ENCODE measurements around the gene FNDC8.
"Not testable (repeated sequence)": the region's sequence is repeated elsewhere in the genome, so short reads cannot be mapped to it uniquely, and the experiment has no call there.

Gene FNDC8

GRCh38 chr17:35099908-35100307, 21.5 kb upstream of the FNDC8 start:
- no peak for TF ChIP-seq POLR2A (IDR thresholded peaks at IDR 0.05; ENCODE audit: low read depth, low read length)
- no peak for TF ChIP-seq TAF1 (IDR thresholded peaks at IDR 0.05; ENCODE audit: borderline replicate concordance, low read depth, low read length)
- TF ChIP-seq POLR2AphosphoS5 (IDR thresholded peaks at IDR 0.05; ENCODE audit: low read depth, low read length): no peak
- DNase-seq (ENCODE audit: insufficient read length) (no peak), FAIRE-seq (no peak)

- FAIRE-seq: no peak
- DNase-seq (ENCODE audit: insufficient read length): no peak
- no peak for TF ChIP-seq POLR2AphosphoS5 (IDR thresholded peaks at IDR 0.05; ENCODE audit: low read depth, low read length)
- no peak for TF ChIP-seq POLR2A (IDR thresholded peaks at IDR 0.05; ENCODE audit: low read depth, low read length)
- no peak for TF ChIP-seq TAF1 (IDR thresholded peaks at IDR 0.05; ENCODE audit: borderline replicate concordance, low read depth, low read length)
Measured at GRCh38 chr17:35101036-35101435, 20.4 kb upstream of the FNDC8 start.

- no peak for FAIRE-seq
- TF ChIP-seq POLR2AphosphoS5 (IDR thresholded peaks at IDR 0.05; ENCODE audit: low read depth, low read length): no peak
- no peak for TF ChIP-seq TAF1 (IDR thresholded peaks at IDR 0.05; ENCODE audit: borderline replicate concordance, low read depth, low read length)
- no peak for TF ChIP-seq POLR2A (IDR thresholded peaks at IDR 0.05; ENCODE audit: low read depth, low read length)
- no peak for DNase-seq (ENCODE audit: insufficient read length)
Measured at GRCh38 chr17:35101725-35102124, 19.7 kb upstream of the FNDC8 start.

- FAIRE-seq (no peak), DNase-seq (ENCODE audit: insufficient read length) (no peak)
- TF ChIP-seq POLR2A (IDR thresholded peaks at IDR 0.05; ENCODE audit: low read depth, low read length): no peak
- TF ChIP-seq TAF1 (IDR thresholded peaks at IDR 0.05; ENCODE audit: borderline replicate concordance, low read depth, low read length): no peak
- TF ChIP-seq POLR2AphosphoS5 (IDR thresholded peaks at IDR 0.05; ENCODE audit: low read depth, low read length): no peak
Measured at GRCh38 chr17:35103271-35103670, 18.1 kb upstream of the FNDC8 start.

- FAIRE-seq (no peak), DNase-seq (ENCODE audit: insufficient read length) (no peak)
- TF ChIP-seq POLR2AphosphoS5 (IDR thresholded peaks at IDR 0.05; ENCODE audit: low read depth, low read length) (no peak), TAF1 (IDR thresholded peaks at IDR 0.05; ENCODE audit: borderline replicate concordance, low read depth, low read length) (no peak), POLR2A (IDR thresholded peaks at IDR 0.05; ENCODE audit: low read depth, low read length) (no peak)
Measured at GRCh38 chr17:35104844-35105450, 16.5 kb upstream of the FNDC8 start.

- not testable (repeated sequence) for DNase-seq (ENCODE audit: insufficient read length); FAIRE-seq
Measured at GRCh38 chr17:35110791-35111190, 10.6 kb upstream of the FNDC8 start.

GRCh38 chr17:35116845-35117244, 4.6 kb upstream of the FNDC8 start:
- FAIRE-seq (no peak), DNase-seq (ENCODE audit: insufficient read length) (no peak)
- TF ChIP-seq TAF1 (IDR thresholded peaks at IDR 0.05; ENCODE audit: borderline replicate concordance, low read depth, low read length): no peak
- TF ChIP-seq POLR2A (IDR thresholded peaks at IDR 0.05; ENCODE audit: low read depth, low read length): no peak
- no peak for TF ChIP-seq POLR2AphosphoS5 (IDR thresholded peaks at IDR 0.05; ENCODE audit: low read depth, low read length)

- FAIRE-seq: peak; percentile 50
- DNase-seq (ENCODE audit: insufficient read length): no peak
- TF ChIP-seq TAF1 (IDR thresholded peaks at IDR 0.05; ENCODE audit: borderline replicate concordance, low read depth, low read length) (no peak), POLR2AphosphoS5 (IDR thresholded peaks at IDR 0.05; ENCODE audit: low read depth, low read length) (no peak), POLR2A (IDR thresholded peaks at IDR 0.05; ENCODE audit: low read depth, low read length) (no peak)
Measured at GRCh38 chr17:35117984-35118383, 3.4 kb upstream of the FNDC8 start.

GRCh38 chr17:35119370-35120165, 1.8 kb upstream of the FNDC8 start, which contains the start of gene RAD51D:
Gene RAD51D, minus strand, starts transcription at chr17:35119860. Its CDS starts 247 bp downstream, at chr17:35119613.
- no peak for TF ChIP-seq TAF1 (IDR thresholded peaks at IDR 0.05; ENCODE audit: borderline replicate concordance, low read depth, low read length)
- TF ChIP-seq POLR2AphosphoS5 (IDR thresholded peaks at IDR 0.05; ENCODE audit: low read depth, low read length): 0 out of 2 replicates have a peak, but pooled peaks have one; percentile 48
- peak; percentile 55; the same call in 1 of the 2 replicates for TF ChIP-seq POLR2A (IDR thresholded peaks at IDR 0.05; ENCODE audit: low read depth, low read length)

GRCh38 chr17:35127751-35128514, 6.5 kb downstream of the FNDC8 start:
- DNase-seq (ENCODE audit: insufficient read length) (no peak), FAIRE-seq (no peak)
- TF ChIP-seq POLR2AphosphoS5 (IDR thresholded peaks at IDR 0.05; ENCODE audit: low read depth, low read length): no peak
- TF ChIP-seq POLR2A (IDR thresholded peaks at IDR 0.05; ENCODE audit: low read depth, low read length): no peak
- no peak for TF ChIP-seq TAF1 (IDR thresholded peaks at IDR 0.05; ENCODE audit: borderline replicate concordance, low read depth, low read length)

More at GRCh38 chr17:35119370-35120165, 1.8 kb upstream of the FNDC8 start, which contains the start of gene RAD51D:
- FAIRE-seq (peak; percentile 93), DNase-seq (ENCODE audit: insufficient read length) (peak; percentile 80)

GRCh38 chr17:35129154-35129972, 7.9 kb downstream of the FNDC8 start:
- no peak for DNase-seq (ENCODE audit: insufficient read length)

More at GRCh38 chr17:35129154-35129972, 7.9 kb downstream of the FNDC8 start:
- no peak for FAIRE-seq
- TF ChIP-seq POLR2AphosphoS5 (IDR thresholded peaks at IDR 0.05; ENCODE audit: low read depth, low read length) (no peak; the same call in 1 of the 2 replicates), TAF1 (IDR thresholded peaks at IDR 0.05; ENCODE audit: borderline replicate concordance, low read depth, low read length) (no peak), POLR2A (IDR thresholded peaks at IDR 0.05; ENCODE audit: low read depth, low read length) (peak; percentile 50; the same call in 1 of the 2 replicates)

All from GM12892 (cell line).